DND-41 (cell line): ENCODE data around the gene MEIOB.

ENCODE experiments used
- CTCF ChIP-seq: IDR thresholded peaks from 2 replicates; pipeline ENCODE4 v1.5.1; 2012; ENCODE audit warnings: borderline replicate concordance, low read length, moderate library complexity, mild to moderate bottlenecking; ENCODE audit not compliant: poor library complexity, severe bottlenecking; ENCODE audit errors: extremely low read depth
- EZH2 ChIP-seq: IDR thresholded peaks from 3 replicates; pipeline ENCODE4 v1.6.1; 2012; ENCODE audit warnings: borderline replicate concordance, low read depth, mild to moderate bottlenecking, moderate library complexity, low read length, inconsistent platforms; ENCODE audit not compliant: severe bottlenecking

GRCh38 chr16:1908184-1908583, 36.2 kb upstream of the MEIOB start:
- TF ChIP-seq CTCF: no peak
- no peak for TF ChIP-seq EZH2
